GM20000 (cell line): Measurements from ENCODE around the gene ZNF700.
"Not testable (repeated sequence)": the region's sequence is repeated elsewhere in the genome, so short reads cannot be mapped to it uniquely, and the experiment has no call there.

ENCODE experiments used
- DNase-seq: peaks from one replicate; pipeline ENCODE4 v3.0.0; 2012; ENCODE audit warnings: low spot score
- TF ChIP-seq, protein P1 (sequence below): IDR thresholded peaks from 2 replicates; pipeline ENCODE4 v1.5.1; 2012; ENCODE audit warnings: mild to moderate bottlenecking, control low read depth; ENCODE audit errors: extremely low read depth, missing control alignments

ZNF700 gene

DNA sequence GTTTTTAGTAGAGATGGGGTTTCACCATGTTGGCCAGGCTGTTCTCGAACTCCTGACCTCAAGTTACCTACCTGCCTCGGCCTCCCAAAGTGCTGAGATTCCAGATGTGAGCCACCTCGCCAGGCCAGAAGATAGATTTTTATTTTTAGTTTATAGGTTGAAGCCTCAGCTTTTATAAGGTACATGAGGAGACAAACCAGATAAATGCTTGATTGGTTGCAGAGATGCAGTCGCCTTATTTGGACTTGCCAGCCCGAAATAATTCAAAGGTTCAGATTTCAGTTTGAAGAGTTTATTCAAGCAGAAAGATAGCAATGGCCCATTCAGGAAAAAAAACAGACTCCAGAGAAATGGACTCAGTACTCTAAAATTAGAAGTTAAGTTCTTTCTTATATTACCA is 34.3 kb upstream of the ZNF700 start:
- TF ChIP-seq, protein P1, sequence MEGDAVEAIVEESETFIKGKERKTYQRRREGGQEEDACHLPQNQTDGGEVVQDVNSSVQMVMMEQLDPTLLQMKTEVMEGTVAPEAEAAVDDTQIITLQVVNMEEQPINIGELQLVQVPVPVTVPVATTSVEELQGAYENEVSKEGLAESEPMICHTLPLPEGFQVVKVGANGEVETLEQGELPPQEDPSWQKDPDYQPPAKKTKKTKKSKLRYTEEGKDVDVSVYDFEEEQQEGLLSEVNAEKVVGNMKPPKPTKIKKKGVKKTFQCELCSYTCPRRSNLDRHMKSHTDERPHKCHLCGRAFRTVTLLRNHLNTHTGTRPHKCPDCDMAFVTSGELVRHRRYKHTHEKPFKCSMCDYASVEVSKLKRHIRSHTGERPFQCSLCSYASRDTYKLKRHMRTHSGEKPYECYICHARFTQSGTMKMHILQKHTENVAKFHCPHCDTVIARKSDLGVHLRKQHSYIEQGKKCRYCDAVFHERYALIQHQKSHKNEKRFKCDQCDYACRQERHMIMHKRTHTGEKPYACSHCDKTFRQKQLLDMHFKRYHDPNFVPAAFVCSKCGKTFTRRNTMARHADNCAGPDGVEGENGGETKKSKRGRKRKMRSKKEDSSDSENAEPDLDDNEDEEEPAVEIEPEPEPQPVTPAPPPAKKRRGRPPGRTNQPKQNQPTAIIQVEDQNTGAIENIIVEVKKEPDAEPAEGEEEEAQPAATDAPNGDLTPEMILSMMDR, result no peak
- DNase-seq, result no peak

DNA sequence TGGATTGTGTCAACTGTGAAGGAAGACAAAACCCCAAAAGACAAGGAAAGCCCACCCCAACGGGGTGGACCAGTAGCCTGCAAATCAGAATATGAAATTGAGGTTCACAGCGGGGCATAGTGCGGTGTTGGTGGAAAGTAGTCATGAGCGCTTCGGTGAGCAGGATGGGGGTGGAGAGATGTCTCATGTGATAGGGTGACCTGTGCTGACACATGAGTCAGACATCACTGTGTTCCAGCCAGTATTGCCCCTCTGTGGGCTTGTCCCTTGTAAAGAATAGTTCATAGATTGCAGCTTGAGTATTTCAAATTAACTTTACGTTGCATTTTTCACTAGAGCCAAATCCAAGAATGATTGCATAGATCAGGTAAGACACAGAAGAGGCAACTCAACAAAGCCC is 30.1 kb upstream of the ZNF700 start:
- no peak for DNase-seq
- TF ChIP-seq, protein P1, result no peak

DNA sequence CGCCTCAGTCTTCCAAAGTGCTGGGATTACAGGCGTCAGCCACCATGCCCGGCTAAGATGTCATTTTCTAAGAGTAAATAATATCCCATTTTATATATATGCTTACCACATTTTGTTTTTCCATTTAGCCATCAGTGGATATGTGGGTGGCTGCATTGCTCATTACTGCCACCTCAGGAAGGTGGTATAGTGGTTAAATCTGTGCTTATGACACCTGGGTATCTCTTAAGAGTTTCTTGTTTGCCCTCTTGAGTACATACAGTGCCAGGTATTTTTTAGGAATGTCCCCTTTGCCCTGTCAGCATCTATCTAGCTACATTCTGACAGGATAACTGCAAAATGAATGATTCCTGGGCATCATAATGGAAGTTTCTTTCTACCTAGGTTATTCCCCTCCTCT is 22.7 kb upstream of the ZNF700 start:
- TF ChIP-seq, protein P1, result no peak
- DNase-seq, result no peak

DNA sequence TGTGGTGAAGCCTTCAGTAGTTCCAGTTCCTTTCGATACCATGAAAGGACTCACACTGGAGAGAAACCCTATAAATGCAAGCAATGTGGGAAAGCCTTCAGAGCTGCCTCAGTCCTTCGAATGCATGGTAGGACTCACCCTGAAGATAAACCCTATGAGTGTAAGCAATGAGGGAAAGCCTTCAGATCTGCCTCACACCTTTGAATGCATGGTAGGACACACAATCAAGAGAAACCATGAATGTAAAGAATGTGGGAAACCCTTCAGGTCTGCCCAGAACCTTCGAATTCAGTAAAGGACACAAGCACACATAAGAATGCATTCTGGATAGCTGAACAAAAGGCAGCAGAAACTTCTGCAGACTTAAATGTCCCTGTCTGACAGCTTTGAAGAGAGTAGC is 19.0 kb upstream of the ZNF700 start:
- no peak for DNase-seq
- TF ChIP-seq, protein P1, result no peak

DNA sequence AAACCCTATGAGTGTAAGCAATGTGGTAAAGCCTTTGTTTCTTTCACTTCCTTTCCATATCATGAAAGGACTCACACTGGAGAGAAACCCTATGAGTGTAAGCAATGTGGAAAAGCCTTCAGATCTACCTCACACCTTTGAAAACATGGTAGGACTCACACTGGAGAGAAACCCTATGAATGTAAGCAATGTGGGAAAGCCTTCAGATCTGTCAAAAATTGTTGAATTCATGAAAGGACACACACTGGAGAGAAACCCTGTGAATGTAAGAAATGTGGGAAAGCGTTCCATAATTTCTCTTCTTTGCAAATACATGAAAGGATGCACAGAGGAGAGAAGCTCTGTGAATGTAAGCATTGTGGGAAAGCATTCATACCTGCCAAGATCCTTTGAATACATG is 13.0 kb upstream of the ZNF700 start:
- not testable (repeated sequence) for DNase-seq

DNA sequence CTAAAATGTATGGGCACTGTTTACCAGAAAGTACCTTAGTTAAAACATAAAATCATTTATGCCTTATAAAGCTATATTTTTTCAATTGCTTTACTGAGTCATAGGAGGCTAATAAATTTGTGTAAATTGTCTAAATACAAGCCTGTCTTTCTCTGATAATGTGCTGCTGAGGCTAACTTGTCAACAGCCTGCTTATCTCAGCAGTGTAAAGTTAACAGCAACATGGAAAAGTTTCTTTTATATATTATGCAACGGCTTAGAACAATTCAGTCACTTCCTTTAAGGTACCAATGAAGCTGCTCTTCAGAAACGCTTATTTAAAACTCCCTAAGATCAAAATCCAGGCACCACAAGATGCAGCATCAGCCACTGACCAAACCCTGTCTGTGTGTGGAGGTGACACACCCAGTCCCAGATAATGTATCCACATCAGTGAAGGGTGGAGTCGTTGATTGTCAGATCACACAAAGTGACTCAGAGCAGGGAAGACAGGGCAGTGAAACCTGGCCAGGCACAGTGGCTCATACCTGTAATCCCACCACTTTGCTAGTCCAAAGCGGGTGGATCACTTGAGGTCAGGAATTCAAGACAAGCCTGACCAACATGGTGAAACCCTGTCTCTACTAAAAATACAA is 10.4 kb upstream of the ZNF700 start:
- not testable (repeated sequence) for DNase-seq

DNA sequence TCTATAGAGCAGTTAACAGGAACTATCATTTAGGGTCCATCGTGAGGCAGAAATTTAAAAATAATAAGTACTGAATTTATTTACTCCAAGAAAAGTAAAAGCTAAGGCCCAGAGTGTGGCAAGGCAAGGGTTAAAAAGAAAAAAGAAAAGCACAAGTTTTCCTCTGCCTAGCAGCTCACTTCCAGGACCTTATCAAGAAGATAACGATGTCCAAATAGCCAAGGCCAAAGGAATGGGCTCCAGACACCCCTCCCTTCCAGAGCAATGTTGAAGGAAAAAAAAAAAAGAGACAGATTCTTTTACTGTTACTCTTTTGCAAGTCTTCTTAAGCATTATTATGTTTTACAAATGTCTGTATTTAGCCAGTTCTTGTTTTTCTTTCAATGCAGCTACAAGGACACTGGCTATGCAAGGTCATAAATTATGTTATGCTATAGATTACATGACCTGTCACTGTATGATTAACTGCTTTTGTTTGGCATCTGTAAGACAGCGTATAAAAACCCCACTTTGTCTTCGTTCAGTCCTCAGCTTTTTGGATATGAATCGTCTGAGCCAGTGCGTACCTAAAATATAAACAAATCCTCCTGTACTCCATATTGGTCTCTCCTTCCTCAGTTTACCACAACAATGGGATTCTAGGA is 2.9 kb upstream of the ZNF700 start:
- TF ChIP-seq, protein P1, result no peak
- DNase-seq, result no peak

DNA sequence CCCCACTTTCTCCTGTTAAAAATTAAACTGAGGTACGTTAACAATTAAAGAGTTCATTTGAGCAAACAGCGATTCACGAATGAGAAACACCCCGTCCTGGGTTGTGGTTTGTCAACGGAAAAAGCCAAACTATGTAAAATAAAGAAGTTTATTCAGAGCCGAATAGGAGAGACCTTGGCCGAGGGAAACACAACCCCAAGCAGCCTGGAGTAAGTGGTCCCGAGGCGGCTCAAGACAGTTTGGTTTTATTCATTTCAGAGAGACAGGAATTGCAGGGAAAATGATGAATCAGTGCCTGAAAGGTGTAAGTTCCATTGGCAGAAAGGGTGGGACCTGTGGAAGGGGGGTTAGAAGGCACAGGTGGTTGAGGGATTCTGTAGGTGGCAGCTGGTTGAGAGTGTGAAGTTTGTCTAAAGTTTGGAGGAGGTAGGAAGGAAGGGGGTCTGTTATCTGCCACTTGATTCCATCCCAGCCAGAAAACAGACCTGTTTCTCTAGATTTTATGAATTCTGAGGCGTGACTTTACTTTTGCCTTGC is 812 bp downstream of the ZNF700 start:
- DNase-seq, result not testable (repeated sequence)

DNA sequence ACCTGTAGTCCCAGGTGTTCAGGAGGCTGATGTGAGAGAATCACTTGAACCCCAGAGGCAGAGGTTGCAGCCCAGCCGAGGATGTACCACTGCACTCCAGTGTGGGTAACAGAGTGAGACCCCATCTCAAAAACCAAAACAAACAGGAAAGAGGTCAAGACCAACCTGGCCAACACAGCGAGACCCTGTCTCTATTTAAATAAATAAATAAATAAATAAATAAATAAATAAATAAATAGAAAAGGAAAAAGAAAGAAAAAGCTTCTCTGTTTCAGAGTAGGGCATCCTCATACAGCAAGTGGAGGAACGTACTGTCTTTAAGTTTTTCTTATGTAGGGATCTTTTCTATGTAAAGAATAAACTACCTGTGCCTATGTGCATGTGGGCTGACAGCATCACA is 2.3 kb downstream of the ZNF700 start:
- TF ChIP-seq, protein P1, result no peak
- DNase-seq, result no peak
